Small intestine (tissue), 7 donors: ENCODE measurements around the gene DACT3. TPM values are rescaled to one million over a fixed set of nuclear protein-coding genes. Genes with fewer than 3 reads are reported as not detected.

Experiments
- DNase-seq, 2 donors: peaks; one replicate each; pipeline versions ENCODE4 v3.0.0 to v3.0.0-alpha.2; 2013
- FAIRE-seq: peaks from 2 replicates; lab custom pipeline; 2012; peaks lifted over from hg19 to GRCh38; lab: Jason Lieb, UNC
- H3K27ac ChIP-seq, 3 donors: one replicate each; pipeline ENCODE4 v1.5.1; 2013; ENCODE audit warnings: low read length in 2 of 3, mild to moderate bottlenecking in 2 of 3, control low read depth in 1 of 3, inconsistent platforms in 1 of 3, low read depth in 1 of 3, moderate library complexity in 1 of 3
- H3K27me3 ChIP-seq, 3 donors: one replicate each; pipeline ENCODE4 v1.6.1; 2013; ENCODE audit warnings: low read length in 3 of 3, inconsistent platforms in 1 of 3; ENCODE audit not compliant: control insufficient read depth in 3 of 3, insufficient read depth in 3 of 3
- H3K36me3 ChIP-seq, 3 donors: one replicate each; pipeline ENCODE4 v1.6.1; 2013; ENCODE audit warnings: low read length in 3 of 3, inconsistent platforms in 1 of 3, low read depth in 1 of 3, mild to moderate bottlenecking in 1 of 3, moderate library complexity in 1 of 3; ENCODE audit not compliant: control insufficient read depth in 3 of 3, insufficient read depth in 2 of 3
- H3K4me1 ChIP-seq, 3 donors: one replicate each; pipeline ENCODE4 v1.6.1; 2013; ENCODE audit warnings: low read length in 2 of 3, inconsistent platforms in 1 of 3, low read depth in 1 of 3, mild to moderate bottlenecking in 1 of 3, moderate library complexity in 1 of 3; ENCODE audit not compliant: control insufficient read depth in 3 of 3, insufficient read depth in 2 of 3
- H3K4me3 ChIP-seq, 3 donors: one replicate each; pipeline ENCODE4 v1.5.1; 2013; ENCODE audit warnings: low read length in 3 of 3, control low read depth in 1 of 3, inconsistent platforms in 1 of 3, low read depth in 1 of 3, mild to moderate bottlenecking in 1 of 3, moderate library complexity in 1 of 3
- H3K9me3 ChIP-seq, 2 donors: one replicate each; pipeline ENCODE4 v1.6.1; 2013; ENCODE audit warnings: low read depth in 1 of 2, low read length in 1 of 2; ENCODE audit not compliant: control insufficient read depth in 2 of 2, insufficient read depth in 1 of 2
- WGBS, 3 donors: extraction: QIAGEN DNeasy Blood & Tissue Kit; methylation state at CpG; one replicate each; pipeline ENCODE4 v1.1.7; 2013; 5-methylcytosine and 5-hydroxymethylcytosine counted together
- polyA plus RNA-seq, 4 donors: library from polyadenylated mRNA; stranded (reverse) in 3 of 4; unstranded in 1 of 4; fragments of 200-250 nt in 3 of 4; fragments of 120-200 nt in 1 of 4; gene quantifications; one replicate each; pipeline versions ENCODE4 v1.2.1 to v1.2.3, GENCODE V29; 2013
- donor health status: healthy with polysubstance abuse.
- donor health status: control.
- donor health status: control.
- donor health status: Bipolar disorder and iron deficiency.
- donor health status: healthy.

The DACT3 gene
- polyA plus RNA-seq, 4 donors: 2.2 to 7.1 (median 5.3) TPM; not detected in 1

GRCh38 chr19:46609511-46610412 is 51.2 kb downstream of the DACT3 start:
- DNase-seq: peak in 1 of 2 donors; percentile 1
- FAIRE-seq: no peak

GRCh38 chr19:46608581-46609345 is 52.2 kb downstream of the DACT3 start:
- H3K27me3 ChIP-seq: no peaks in the 10 kb centered on the region
- DNase-seq (no peak), FAIRE-seq (no peak)
- H3K4me1 ChIP-seq: peaks cover 0 to 33% (median 4%) of the 10 kb centered on the region in 3 donors
- H3K9me3 ChIP-seq: no peaks in the 10 kb centered on the region
- 91 to 93% (median 92%) methylated on average over 27 of the region's 27 CpGs for WGBS, 3 donors
- peaks cover 3 to 73% (median 37%) of the 10 kb centered on the region in 3 donors for H3K36me3 ChIP-seq
- H3K4me3 ChIP-seq: no peak overlapping the region
- H3K27ac ChIP-seq: no peak overlapping the region

More at GRCh38 chr19:46609511-46610412, 51.2 kb downstream of the DACT3 start:
- no peak overlapping the region for H3K4me3 ChIP-seq
- H3K4me1 ChIP-seq: peaks cover 0 to 23% (median 0%) of the 10 kb centered on the region in 3 donors
- no peak overlapping the region for H3K27ac ChIP-seq
- H3K9me3 ChIP-seq: no peaks in the 10 kb centered on the region
- 72 to 83% (median 80%) methylated on average over 30 of the region's 30 CpGs for WGBS, 3 donors
- no peaks in the 10 kb centered on the region for H3K27me3 ChIP-seq
- peaks cover 3 to 68% (median 37%) of the 10 kb centered on the region in 3 donors for H3K36me3 ChIP-seq

- WGBS, 3 donors: 93 to 97% (median 95%) methylated on average over 9 of the region's 9 CpGs
- no peaks in the 10 kb centered on the region for H3K27me3 ChIP-seq
- H3K9me3 ChIP-seq: no peaks in the 10 kb centered on the region
- peaks cover 3 to 75% (median 37%) of the 10 kb centered on the region in 3 donors for H3K36me3 ChIP-seq
- no peak overlapping the region for H3K4me3 ChIP-seq
- FAIRE-seq (no peak), DNase-seq (no peak)
- peaks cover 3 to 39% (median 4%) of the 10 kb centered on the region in 3 donors for H3K4me1 ChIP-seq
- H3K27ac ChIP-seq: no peak overlapping the region
Measured at GRCh38 chr19:46608178-46608577, 52.8 kb downstream of the DACT3 start.

- H3K4me1 ChIP-seq: peaks cover 3 to 39% (median 4%) of the 10 kb centered on the region in 3 donors
Measured at GRCh38 chr19:46607448-46607841, 53.5 kb downstream of the DACT3 start.

GRCh38 chr19:46606681-46607447 is 54.1 kb downstream of the DACT3 start:
- Histone ChIP-seq H3K27ac (no peak overlapping the region), H3K9me3 (no peaks in the 10 kb centered on the region), H3K27me3 (no peaks in the 10 kb centered on the region), H3K4me1 (peaks cover 3 to 39% (median 4%) of the 10 kb centered on the region in 3 donors), H3K4me3 (no peak overlapping the region), H3K36me3 (peaks cover 3 to 80% (median 37%) of the 10 kb centered on the region in 3 donors)
- 76 to 85% (median 82%) methylated on average over 12 of the region's 12 CpGs for WGBS, 3 donors
- no peak for FAIRE-seq
- no peak for DNase-seq

More at GRCh38 chr19:46607448-46607841, 53.5 kb downstream of the DACT3 start:
- H3K4me3 ChIP-seq: no peak overlapping the region
- DNase-seq (no peak), FAIRE-seq (no peak)
- no peak overlapping the region for H3K27ac ChIP-seq
- no peaks in the 10 kb centered on the region for H3K27me3 ChIP-seq
- no peaks in the 10 kb centered on the region for H3K9me3 ChIP-seq
- WGBS, 3 donors: 85 to 89% (median 86%) methylated on average over 12 of the region's 12 CpGs
- peaks cover 3 to 80% (median 37%) of the 10 kb centered on the region in 3 donors for H3K36me3 ChIP-seq

DNA sequence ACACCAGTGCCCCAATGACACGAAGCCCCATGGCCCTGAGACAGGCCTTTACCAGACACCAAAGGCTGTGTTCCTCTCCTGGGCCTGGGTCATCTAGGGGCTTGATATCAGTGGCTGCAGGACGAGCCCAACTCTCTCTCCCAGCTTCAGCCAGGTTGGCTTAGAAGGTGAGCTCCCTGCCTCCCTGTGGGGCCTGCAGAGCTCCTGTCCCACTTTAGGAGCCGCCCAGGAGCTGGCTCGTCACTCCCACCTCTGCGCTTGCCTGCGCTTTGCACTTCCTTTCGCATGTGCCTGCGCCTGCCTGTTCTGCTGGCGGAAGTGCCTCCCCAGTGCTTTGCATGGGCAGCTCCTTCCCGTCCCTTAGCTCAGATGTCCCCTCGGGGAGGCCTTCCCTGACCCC is 55.0 kb downstream of the DACT3 start:
- Histone ChIP-seq H3K27me3 (no peaks in the 10 kb centered on the region), H3K27ac (no peak overlapping the region), H3K9me3 (no peaks in the 10 kb centered on the region), H3K36me3 (peaks cover 3 to 74% (median 37%) of the 10 kb centered on the region in 3 donors), H3K4me1 (peaks cover 3 to 39% (median 4%) of the 10 kb centered on the region in 3 donors), H3K4me3 (no peak overlapping the region)
- FAIRE-seq: no peak
- WGBS, 3 donors: 92 to 95% (median 95%) methylated on average over 10 to 11 of the region's 11 CpGs
- DNase-seq: no peak

DNA sequence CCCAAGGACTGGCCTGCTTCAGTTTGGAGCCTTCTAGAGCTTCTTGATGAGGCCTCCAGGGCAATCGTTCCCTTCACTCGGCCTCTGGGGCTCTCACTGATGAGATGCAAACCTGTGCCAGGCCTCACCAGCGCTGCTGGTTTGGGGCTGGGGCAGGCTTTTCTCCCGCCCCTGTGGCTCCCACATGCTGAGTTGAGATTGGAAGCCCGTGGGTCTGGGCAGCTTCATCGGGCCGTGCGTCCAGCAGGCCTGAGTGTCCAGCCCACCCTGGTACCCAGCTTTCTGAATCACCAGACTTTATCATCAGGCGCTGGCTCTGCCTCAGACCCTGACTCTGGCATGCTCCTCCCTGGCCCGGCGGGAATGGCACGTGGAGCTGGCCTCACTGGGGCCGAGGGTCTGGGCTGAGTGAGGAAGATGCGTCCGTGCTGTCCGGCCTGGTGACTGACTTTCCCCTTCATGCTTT is 55.6 kb downstream of the DACT3 start:
- DNase-seq (no peak), FAIRE-seq (no peak)
- H3K4me1 ChIP-seq: peaks cover 3 to 39% (median 4%) of the 10 kb centered on the region in 3 donors
- peaks cover 3 to 68% (median 37%) of the 10 kb centered on the region in 3 donors for H3K36me3 ChIP-seq
- no peak overlapping the region for H3K4me3 ChIP-seq
- no peak overlapping the region for H3K27ac ChIP-seq
- 79 to 88% (median 85%) methylated on average over 16 of the region's 16 CpGs for WGBS, 3 donors
- H3K9me3 ChIP-seq: no peaks in the 10 kb centered on the region
- no peaks in the 10 kb centered on the region for H3K27me3 ChIP-seq
